Upper lobe of left lung (tissue), 4 donors: ENCODE data around the gene LRGUK.

Source experiments
- POLR2A ChIP-seq, 4 donors: fragments of 450-650 bp; IDR thresholded peaks; one replicate each; pipeline ENCODE4 v1.5.1; 2016 to 2017; ENCODE audit warnings: antibody characterized with exemption in 4 of 4, mild to moderate bottlenecking in 2 of 4
- POLR2AphosphoS5 ChIP-seq, 2 donors: sonication (generic); formaldehyde crosslinking; IDR thresholded peaks; one replicate each; pipeline ENCODE4 v1.5.1; 2017; ENCODE audit warnings: antibody characterized with exemption in 2 of 2
- TF ChIP-seq, protein P1 (sequence below), 6 experiments: fragments of 450-650 bp in 4 of 6; fragments of 200-600 bp in 2 of 6; sonication (generic) in 2 of 6; IDR thresholded peaks; one replicate each; pipeline ENCODE4 v1.5.1; 2016 to 2019; ENCODE audit warnings: antibody characterized with exemption in 6 of 6

DNA sequence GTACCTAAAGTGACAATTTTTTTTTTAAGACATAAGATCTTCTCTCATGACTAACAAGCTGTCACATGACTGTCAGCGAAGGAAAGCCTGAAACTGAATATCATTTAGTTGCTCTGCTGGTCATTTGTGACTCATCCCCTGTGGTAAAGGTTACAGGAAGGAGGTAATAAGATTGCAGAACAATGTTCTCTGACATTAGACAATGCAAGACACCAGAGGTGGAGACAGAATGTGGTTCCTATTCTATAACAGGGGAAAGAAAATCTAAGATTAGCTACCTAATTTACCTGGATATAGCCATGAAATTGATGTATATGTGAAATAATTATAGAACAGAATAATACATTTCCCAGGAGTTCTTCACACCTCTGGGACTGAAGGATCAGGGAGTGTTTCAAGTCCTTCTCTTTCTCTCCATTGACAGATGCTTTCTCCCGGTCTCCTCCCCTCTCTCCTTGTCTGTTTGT lies 47.7 kb downstream of the LRGUK start:
- TF ChIP-seq POLR2A (IDR thresholded peaks at IDR 0.05) (no peak), POLR2AphosphoS5 (IDR thresholded peaks at IDR 0.05) (no peak)
- TF ChIP-seq, protein P1, sequence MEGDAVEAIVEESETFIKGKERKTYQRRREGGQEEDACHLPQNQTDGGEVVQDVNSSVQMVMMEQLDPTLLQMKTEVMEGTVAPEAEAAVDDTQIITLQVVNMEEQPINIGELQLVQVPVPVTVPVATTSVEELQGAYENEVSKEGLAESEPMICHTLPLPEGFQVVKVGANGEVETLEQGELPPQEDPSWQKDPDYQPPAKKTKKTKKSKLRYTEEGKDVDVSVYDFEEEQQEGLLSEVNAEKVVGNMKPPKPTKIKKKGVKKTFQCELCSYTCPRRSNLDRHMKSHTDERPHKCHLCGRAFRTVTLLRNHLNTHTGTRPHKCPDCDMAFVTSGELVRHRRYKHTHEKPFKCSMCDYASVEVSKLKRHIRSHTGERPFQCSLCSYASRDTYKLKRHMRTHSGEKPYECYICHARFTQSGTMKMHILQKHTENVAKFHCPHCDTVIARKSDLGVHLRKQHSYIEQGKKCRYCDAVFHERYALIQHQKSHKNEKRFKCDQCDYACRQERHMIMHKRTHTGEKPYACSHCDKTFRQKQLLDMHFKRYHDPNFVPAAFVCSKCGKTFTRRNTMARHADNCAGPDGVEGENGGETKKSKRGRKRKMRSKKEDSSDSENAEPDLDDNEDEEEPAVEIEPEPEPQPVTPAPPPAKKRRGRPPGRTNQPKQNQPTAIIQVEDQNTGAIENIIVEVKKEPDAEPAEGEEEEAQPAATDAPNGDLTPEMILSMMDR (IDR thresholded peaks at IDR 0.05): no peak
